Pons (tissue), 1 donor: ENCODE measurements around the gene TRMT61B.

ENCODE experiments used
- DNase-seq: peaks from one replicate; pipeline ENCODE4 v3.0.0-alpha.2; 2016; ENCODE audit warnings: low spot score

The TRMT61B gene

GRCh38 chr2:28855977-28856376 lies 14.1 kb downstream of the TRMT61B start:
- no peak for DNase-seq

GRCh38 chr2:28855193-28855592 lies 14.9 kb downstream of the TRMT61B start:
- no peak for DNase-seq

GRCh38 chr2:28842042-28842441 lies 28.1 kb downstream of the TRMT61B start:
- DNase-seq, result no peak

- DNase-seq, result no peak
Observed at GRCh38 chr2:28838971-28839370, 31.1 kb downstream of the TRMT61B start.

- no peak for DNase-seq
Observed at GRCh38 chr2:28835781-28836180, 34.3 kb downstream of the TRMT61B start.

- DNase-seq, result no peak
Observed at GRCh38 chr2:28833740-28834470, 36.2 kb downstream of the TRMT61B start.

GRCh38 chr2:28828382-28828781 lies 41.7 kb downstream of the TRMT61B start:
- no peak for DNase-seq

- no peak for DNase-seq
Observed at GRCh38 chr2:28824870-28825269, 45.2 kb downstream of the TRMT61B start.

- DNase-seq, result no peak
Observed at GRCh38 chr2:28824207-28824606, 45.9 kb downstream of the TRMT61B start.

GRCh38 chr2:28822036-28822435 lies 48.1 kb downstream of the TRMT61B start:
- no peak for DNase-seq

- DNase-seq, result peak; percentile 42
Observed at GRCh38 chr2:28821295-28821958, 48.7 kb downstream of the TRMT61B start.

- DNase-seq, result no peak
Observed at GRCh38 chr2:28818053-28818452, 52.1 kb downstream of the TRMT61B start.

GRCh38 chr2:28810384-28811285 lies 59.5 kb downstream of the TRMT61B start, which contains the start of gene SPDYA:
Gene SPDYA (plus strand): TSS chr2:28810834. CDS start chr2:28816015, 5,181 bp downstream.
- DNase-seq, result peak; percentile 38

GRCh38 chr2:28809927-28810326 lies 60.2 kb downstream of the TRMT61B start:
- DNase-seq, result no peak

- no peak for DNase-seq
Observed at GRCh38 chr2:28802975-28803429, 67.1 kb downstream of the TRMT61B start.

- no peak for DNase-seq
Observed at GRCh38 chr2:28801726-28802125, 68.4 kb downstream of the TRMT61B start.
